ENCODE data around the gene RIC8A. TPM values are rescaled to one million over a fixed set of nuclear protein-coding genes. Genes with fewer than 3 reads are reported as not detected.

RIC8A gene
- total RNA-seq, 1 donor from 2014 or later = 85.2 TPM

- Mint-ChIP-seq H3K27me3 (ENCODE audit: low read depth) (peaks cover 1% of the 10 kb centered on the region), H3K9me3 (peaks cover 8% of the 10 kb centered on the region), H3K27ac (no peak overlapping the region), H3K4me3 (no peak overlapping the region), H3K36me3 (peaks cover 10% of the 10 kb centered on the region), H3K4me1 (no peaks in the 10 kb centered on the region)
- no peak for DNase-seq (ENCODE audit: low spot score in 2 of 2, unreplicated experiment in 2 of 2)
- TF ChIP-seq CTCF (IDR thresholded peaks at IDR 0.05; ENCODE audit: unreplicated experiment) = no peak
These were observed 49.6 kb downstream of the RIC8A start for GRCh38 chr11:256952-257737.

- no peak overlapping the region for H3K4me3 Mint-ChIP-seq
- DNase-seq (ENCODE audit: low spot score in 2 of 2, unreplicated experiment in 2 of 2) = no peak
- peaks cover 1% of the 10 kb centered on the region for H3K27me3 Mint-ChIP-seq (ENCODE audit: low read depth)
- TF ChIP-seq CTCF (IDR thresholded peaks at IDR 0.05; ENCODE audit: unreplicated experiment) = no peak
- H3K4me1 Mint-ChIP-seq = no peaks in the 10 kb centered on the region
- peaks cover 8% of the 10 kb centered on the region for H3K9me3 Mint-ChIP-seq
- H3K27ac Mint-ChIP-seq = no peak overlapping the region
- peaks cover 4% of the 10 kb centered on the region for H3K36me3 Mint-ChIP-seq
These were observed 50.4 kb downstream of the RIC8A start for GRCh38 chr11:257766-258493.

- H3K4me3 Mint-ChIP-seq = no peak overlapping the region
- no peaks in the 10 kb centered on the region for H3K4me1 Mint-ChIP-seq
- no peak for DNase-seq (ENCODE audit: low spot score in 2 of 2, unreplicated experiment in 2 of 2)
- peaks cover 1% of the 10 kb centered on the region for H3K27me3 Mint-ChIP-seq (ENCODE audit: low read depth)
- no peak overlapping the region for H3K27ac Mint-ChIP-seq
- no peak for TF ChIP-seq CTCF (IDR thresholded peaks at IDR 0.05; ENCODE audit: unreplicated experiment)
- no peaks in the 10 kb centered on the region for H3K36me3 Mint-ChIP-seq
- peaks cover 8% of the 10 kb centered on the region for H3K9me3 Mint-ChIP-seq
These were observed 51.9 kb downstream of the RIC8A start for GRCh38 chr11:259413-259812.

- no peak for DNase-seq (ENCODE audit: low spot score in 2 of 2, unreplicated experiment in 2 of 2)
- H3K4me3 Mint-ChIP-seq = no peak overlapping the region
- no peak for TF ChIP-seq CTCF (IDR thresholded peaks at IDR 0.05; ENCODE audit: unreplicated experiment)
- H3K9me3 Mint-ChIP-seq = peaks cover 9% of the 10 kb centered on the region
- peaks cover 1% of the 10 kb centered on the region for H3K27me3 Mint-ChIP-seq (ENCODE audit: low read depth)
- no peak overlapping the region for H3K27ac Mint-ChIP-seq
- H3K4me1 Mint-ChIP-seq = no peaks in the 10 kb centered on the region
- H3K36me3 Mint-ChIP-seq = no peaks in the 10 kb centered on the region
These were observed 54.1 kb downstream of the RIC8A start for GRCh38 chr11:261624-262023.

Other genes starting within 250 kb of the RIC8A start
- not detected in 3 replicates for gene SCGB1C1, start 14.6 kb upstream of the RIC8A start, total RNA-seq
- 64.3 to 68.2 TPM (median 65.5 TPM) in 3 replicates for gene BET1L, start 309 bp upstream of the RIC8A start, total RNA-seq
- gene SIRT3, start 28.6 kb downstream of the RIC8A start, total RNA-seq = 33.2 to 33.7 TPM (median 33.3 TPM) in 3 replicates
- gene PSMD13, start 29.3 kb downstream of the RIC8A start, total RNA-seq = 93.0 to 96.2 TPM (median 93.9 TPM) in 3 replicates
- gene NLRP6, start 70.7 kb downstream of the RIC8A start, total RNA-seq = not detected in 3 replicates
- 101 to 109 TPM (median 103 TPM) in 3 replicates for gene PGGHG, start 81.4 kb downstream of the RIC8A start, total RNA-seq
- gene IFITM5, start 91.8 kb downstream of the RIC8A start, total RNA-seq = not detected in 3 replicates
- gene IFITM2, start 100.1 kb downstream of the RIC8A start, total RNA-seq = 208 to 224 TPM (median 210 TPM) in 3 replicates
- gene IFITM1, start 106.3 kb downstream of the RIC8A start, total RNA-seq = 120 to 128 TPM (median 122 TPM) in 3 replicates
- 540 to 561 TPM (median 547 TPM) in 3 replicates for gene IFITM3, start 113.2 kb downstream of the RIC8A start, total RNA-seq
- gene B4GALNT4, start 161.8 kb downstream of the RIC8A start, total RNA-seq = 294 to 314 TPM (median 300 TPM) in 3 replicates
- 57.5 to 65.7 TPM (median 58.8 TPM) in 3 replicates for gene PKP3, start 186.5 kb downstream of the RIC8A start, total RNA-seq
- 35.5 to 42.5 TPM (median 39.2 TPM) in 3 replicates for gene SIGIRR, start 207.3 kb downstream of the RIC8A start, total RNA-seq
- gene ANO9, start 234.3 kb downstream of the RIC8A start, total RNA-seq = 29.7 to 32.3 TPM (median 30.6 TPM) in 3 replicates
- 39.0 to 49.7 TPM (median 42.1 TPM) in 3 replicates for gene PTDSS2, start 242.6 kb downstream of the RIC8A start, total RNA-seq